Lower lobe of right lung (tissue), 2 donors: ENCODE data around the gene CNNM2. TPM values are rescaled to one million over a fixed set of nuclear protein-coding genes. Genes with fewer than 3 reads are reported as not detected.

Source experiments
- ATAC-seq, 2 donors: fragments of 200-7000 bp; cut with Tn5 transposase; one replicate each; pipeline ENCODE4 v1.9.1; 2020 to 2022; ENCODE audit warnings: mild to moderate bottlenecking in 2 of 2, moderate library complexity in 2 of 2
- DNase-seq: peaks from one replicate; pipeline ENCODE4 v3.0.0-alpha.2; 2020
- H3K27ac ChIP-seq: fragments of 200-600 bp; one replicate; pipeline ENCODE4 v1.8.0; 2022
- H3K27me3 ChIP-seq: fragments of 200-600 bp; one replicate; pipeline ENCODE4 v1.8.0; 2022; ENCODE audit warnings: low read depth
- H3K36me3 ChIP-seq: fragments of 200-600 bp; one replicate; pipeline ENCODE4 v1.8.0; 2022; ENCODE audit warnings: mild to moderate bottlenecking
- H3K4me1 ChIP-seq: fragments of 200-600 bp; one replicate; pipeline ENCODE4 v1.8.0; 2022
- H3K4me3 ChIP-seq: fragments of 200-600 bp; one replicate; pipeline ENCODE4 v1.8.0; 2022; ENCODE audit warnings: mild to moderate bottlenecking
- H3K9me3 ChIP-seq: fragments of 200-600 bp; one replicate; pipeline ENCODE4 v1.8.0; 2022
- CTCF ChIP-seq: fragments of 200-600 bp; IDR thresholded peaks from one replicate; pipeline ENCODE4 v1.8.0; 2022; ENCODE audit warnings: antibody characterized with exemption, mild to moderate bottlenecking
- intact Hi-C: fragments of 100-400 bp; cut with DNase I; formaldehyde crosslinking; loops from one replicate; pipeline ENCODE4 v1.11.0; 2022
- total RNA-seq: library from RNA; stranded (reverse); fragmentation: NEBNext Ultra II Directional; extraction: Animal tissue kit (Norgen Biotek cat#: 25700); gene quantifications from one replicate; pipeline ENCODE4 v1.2.1, GENCODE V29; 2021
- donor health status: DM: no; HTN: yes; CAD: no; lungs with severe emphysema.

CNNM2 gene
- total RNA-seq, 1 donor from 2014 or later: 12.1 TPM

- peak overlapping the region; percentile 51 for H3K27ac ChIP-seq
- ATAC-seq (peak; percentile 89 to 93), DNase-seq (peak; percentile 65)
- no peaks in the 10 kb centered on the region for H3K27me3 ChIP-seq
- H3K4me3 ChIP-seq: peak overlapping the region; percentile 38
- H3K36me3 ChIP-seq: peaks cover 3% of the 10 kb centered on the region
- peak; percentile 43 for TF ChIP-seq CTCF
- no peaks in the 10 kb centered on the region for H3K9me3 ChIP-seq
- intact Hi-C loops: no loop called here
- H3K4me1 ChIP-seq: peaks cover 15% of the 10 kb centered on the region
Observed at GRCh38 chr10:103053659-103054581, 135.8 kb downstream of the CNNM2 start.

- no peak overlapping the region for H3K27ac ChIP-seq
- H3K36me3 ChIP-seq: peaks cover 3% of the 10 kb centered on the region
- ATAC-seq (no peak), DNase-seq (no peak)
- peaks cover 15% of the 10 kb centered on the region for H3K4me1 ChIP-seq
- intact Hi-C loops: no loop called here
- no peaks in the 10 kb centered on the region for H3K27me3 ChIP-seq
- no peak overlapping the region for H3K4me3 ChIP-seq
- H3K9me3 ChIP-seq: no peaks in the 10 kb centered on the region
- TF ChIP-seq CTCF: no peak
Observed at GRCh38 chr10:103054621-103055020, 136.5 kb downstream of the CNNM2 start.

GRCh38 chr10:103055105-103055504 is 137.0 kb downstream of the CNNM2 start:
- Histone ChIP-seq H3K4me3 (no peak overlapping the region), H3K27ac (no peak overlapping the region), H3K27me3 (no peaks in the 10 kb centered on the region), H3K4me1 (peaks cover 15% of the 10 kb centered on the region), H3K36me3 (no peaks in the 10 kb centered on the region), H3K9me3 (no peaks in the 10 kb centered on the region)
- DNase-seq (no peak), ATAC-seq (no peak)
- no peak for TF ChIP-seq CTCF
- intact Hi-C loops: no loop called here

- intact Hi-C loops: no loop called here
- H3K4me3 ChIP-seq: no peak overlapping the region
- H3K36me3 ChIP-seq: no peaks in the 10 kb centered on the region
- no peaks in the 10 kb centered on the region for H3K9me3 ChIP-seq
- no peaks in the 10 kb centered on the region for H3K27me3 ChIP-seq
- H3K27ac ChIP-seq: no peak overlapping the region
- no peak for DNase-seq
- H3K4me1 ChIP-seq: peaks cover 15% of the 10 kb centered on the region
- no peak for ATAC-seq
- TF ChIP-seq CTCF: no peak
Observed at GRCh38 chr10:103058034-103058433, 139.9 kb downstream of the CNNM2 start.

GRCh38 chr10:103060575-103060974 is 142.5 kb downstream of the CNNM2 start:
- Histone ChIP-seq H3K36me3 (no peaks in the 10 kb centered on the region), H3K4me1 (no peaks in the 10 kb centered on the region), H3K27ac (no peak overlapping the region), H3K27me3 (no peaks in the 10 kb centered on the region), H3K4me3 (no peak overlapping the region), H3K9me3 (no peaks in the 10 kb centered on the region)
- no peak for DNase-seq
- TF ChIP-seq CTCF: no peak
- no peak for ATAC-seq
- intact Hi-C loops: no loop called here
